ENCODE results near the gene DBNL. TPM values are rescaled to one million over a fixed set of nuclear protein-coding genes. Genes with fewer than 3 reads are reported as not detected.

The DBNL gene
- total and polyA plus RNA-seq, 7 donors, result 76.7 to 149 (median 91.9) TPM

GRCh38 chr7:44042221-44042620, 2.3 kb upstream of the DBNL start:
- Histone ChIP-seq H3K36me3 (peaks cover 0 to 9% (median 0%) of the 10 kb centered on the region in 4 donors), H3K4me3 (no peak overlapping the region), H3K27me3 (no peaks in the 10 kb centered on the region), H3K9me3 (no peaks in the 10 kb centered on the region), H3K27ac (no peak overlapping the region), H3K4me1 (peaks cover 0 to 36% (median 30%) of the 10 kb centered on the region in 4 donors)
- no peak for TF ChIP-seq CTCF (IDR thresholded peaks at IDR 0.05)
- no peak for TF ChIP-seq POLR2AphosphoS5 (IDR thresholded peaks at IDR 0.05)
- TF ChIP-seq POLR2A (IDR thresholded peaks at IDR 0.05), result no peak
- TF ChIP-seq EP300 (IDR thresholded peaks at IDR 0.05), result no peak
- DNase-seq, result no peak
- intact Hi-C loops (cut with DNase I), result loop anchor here (5.0 kb wide), 1 partner anchor 450 kb away; the partner anchor contains the start of gene NUDCD3
- WGBS, 2 donors, result 94 to 98% methylated on average over 2 of the region's 2 CpGs

- Histone ChIP-seq H3K27ac (peak overlapping the region; percentile 86 to 91 (median 88)), H3K27me3 (no peaks in the 10 kb centered on the region), H3K36me3 (peaks cover 0 to 13% (median 0%) of the 10 kb centered on the region in 4 donors), H3K4me3 (peak overlapping the region; percentile 79 to 99 (median 94)), H3K4me1 (peaks cover 0 to 42% (median 35%) of the 10 kb centered on the region in 4 donors), H3K9me3 (no peaks in the 10 kb centered on the region)
- intact Hi-C loops (cut with DNase I), result loop anchor here (2.0 to 5.0 kb wide), 3 partner anchors 25 to 448 kb away; partner anchors contain the start of genes NUDCD3 and POLM
- 10 to 15% methylated on average over 8 of the region's 8 CpGs for WGBS, 2 donors
- TF ChIP-seq POLR2AphosphoS5 (IDR thresholded peaks at IDR 0.05), result no peak
- TF ChIP-seq EP300 (IDR thresholded peaks at IDR 0.05), result no peak
- no peak for TF ChIP-seq POLR2A (IDR thresholded peaks at IDR 0.05)
- TF ChIP-seq CTCF (IDR thresholded peaks at IDR 0.05), result no peak
- DNase-seq, result no peak
Measured at GRCh38 chr7:44043902-44044301, 600 bp upstream of the DBNL start.

- WGBS, 2 donors, result 23 to 29% methylated on average over 15 of the region's 15 CpGs
Measured at GRCh38 chr7:44045226-44046014, 918 bp downstream of the DBNL start.

GRCh38 chr7:44046321-44047061, 2.0 kb downstream of the DBNL start:
- intact Hi-C loops (cut with DNase I), result no loop called here
- WGBS, 2 donors, result 57 to 74% methylated on average over 8 of the region's 8 CpGs
- Histone ChIP-seq H3K4me3 (no peak overlapping the region), H3K9me3 (no peaks in the 10 kb centered on the region), H3K27ac (no peak overlapping the region), H3K27me3 (no peaks in the 10 kb centered on the region), H3K36me3 (peaks cover 3 to 35% (median 18%) of the 10 kb centered on the region in 4 donors), H3K4me1 (peaks cover 0 to 45% (median 29%) of the 10 kb centered on the region in 4 donors)
- peak; percentile 55 for DNase-seq
- TF ChIP-seq EP300 (IDR thresholded peaks at IDR 0.05) (no peak), CTCF (IDR thresholded peaks at IDR 0.05) (no peak), POLR2AphosphoS5 (IDR thresholded peaks at IDR 0.05) (peak in 1 of 4 donors; percentile 11), POLR2A (IDR thresholded peaks at IDR 0.05) (no peak)

More at GRCh38 chr7:44045226-44046014, 918 bp downstream of the DBNL start:
- peaks cover 0 to 49% (median 34%) of the 10 kb centered on the region in 4 donors for H3K4me1 ChIP-seq
- no peak for DNase-seq
- intact Hi-C loops (cut with DNase I), result loop anchor here (2.0 kb wide), 2 partner anchors 27 to 37 kb away; partner anchors contain the start of gene POLM
- peak overlapping the region; percentile 79 to 99 (median 94) for H3K4me3 ChIP-seq
- H3K27me3 ChIP-seq, result no peaks in the 10 kb centered on the region
- H3K36me3 ChIP-seq, result peaks cover 0 to 25% (median 8%) of the 10 kb centered on the region in 4 donors
- peak overlapping the region; percentile 86 to 91 (median 88) for H3K27ac ChIP-seq
- TF ChIP-seq EP300 (IDR thresholded peaks at IDR 0.05) (no peak), POLR2AphosphoS5 (IDR thresholded peaks at IDR 0.05) (no peak), CTCF (IDR thresholded peaks at IDR 0.05) (no peak), POLR2A (IDR thresholded peaks at IDR 0.05) (no peak)
- no peaks in the 10 kb centered on the region for H3K9me3 ChIP-seq
